ENCODE measurements around the gene COL9A1. TPM values are rescaled to one million over a fixed set of nuclear protein-coding genes. Genes with fewer than 3 reads are reported as not detected.

Gene COL9A1
- total RNA-seq, 2 donors from 2014 or later = 0.64 to 1.6 TPM

DNA sequence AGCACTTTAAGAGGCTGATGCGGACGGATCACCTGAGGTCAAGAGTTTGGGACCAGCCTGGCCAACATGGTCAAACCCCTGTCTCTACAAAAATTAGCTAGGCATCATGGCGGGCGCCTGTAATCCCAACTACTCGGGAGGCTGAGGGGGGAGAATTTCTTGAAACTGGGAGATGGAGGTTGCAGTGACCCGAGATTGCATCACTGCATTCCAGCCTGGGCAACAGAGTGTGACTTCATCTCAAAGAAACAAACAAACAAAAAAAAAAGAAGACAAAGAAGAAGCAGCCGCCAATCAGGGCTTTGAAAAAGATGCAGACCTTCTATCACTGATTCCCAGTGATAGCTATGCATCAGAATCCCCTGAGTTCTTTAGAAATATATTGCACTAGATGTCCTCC lies 56.8 kb downstream of the COL9A1 start:
- no peak for DNase-seq
- no peak for ATAC-seq
- intact Hi-C loops (cut with DNase I, micrococcal nuclease) = no loop called here

DNA sequence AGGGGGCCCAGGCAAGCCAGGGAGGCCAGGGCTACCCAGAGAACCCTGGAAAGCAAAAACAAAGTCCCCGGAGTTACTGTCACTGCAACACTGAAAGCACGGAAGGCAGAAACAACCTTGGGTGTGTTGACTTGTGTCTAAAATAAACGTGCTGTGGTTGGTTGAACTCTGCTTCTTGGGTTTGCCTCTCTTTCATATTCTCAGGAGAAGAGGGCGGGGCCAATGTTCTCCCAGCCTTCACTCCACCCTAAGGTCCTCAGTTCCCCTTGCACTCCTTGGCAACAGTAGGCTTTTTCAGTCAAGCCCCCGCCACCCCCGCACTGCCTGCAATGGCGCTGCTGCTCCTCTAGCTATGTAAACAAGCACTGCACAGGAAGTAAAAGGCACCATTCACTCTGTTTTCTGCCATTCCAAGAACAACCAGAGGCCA lies 60.9 kb downstream of the COL9A1 start:
- ATAC-seq (peak; percentile 95), DNase-seq (peak; percentile 69 to 73)
- intact Hi-C loops (cut with DNase I, micrococcal nuclease) = no loop called here

DNA sequence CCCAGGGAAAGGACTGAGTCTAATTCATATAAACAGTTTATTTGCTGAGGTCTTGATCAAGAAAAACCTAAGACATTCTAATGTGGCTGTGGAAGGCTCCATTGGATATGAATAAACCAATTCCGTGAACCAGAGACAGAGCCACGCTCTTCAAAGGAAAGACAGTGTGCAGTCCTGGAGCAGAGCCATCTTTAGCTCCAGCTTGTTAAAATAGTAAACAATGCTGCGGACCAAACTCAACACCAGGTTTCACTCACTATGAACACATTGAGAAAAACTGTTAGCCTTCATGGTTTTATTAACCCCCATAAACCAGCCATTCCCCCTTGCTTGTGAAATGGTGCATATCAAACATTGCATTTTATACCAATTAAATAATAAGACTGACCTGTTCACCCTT lies 61.9 kb downstream of the COL9A1 start:
- intact Hi-C loops (cut with DNase I, micrococcal nuclease) = no loop called here
- ATAC-seq = peak; percentile 77
- DNase-seq = peak; percentile 33 to 34

DNA sequence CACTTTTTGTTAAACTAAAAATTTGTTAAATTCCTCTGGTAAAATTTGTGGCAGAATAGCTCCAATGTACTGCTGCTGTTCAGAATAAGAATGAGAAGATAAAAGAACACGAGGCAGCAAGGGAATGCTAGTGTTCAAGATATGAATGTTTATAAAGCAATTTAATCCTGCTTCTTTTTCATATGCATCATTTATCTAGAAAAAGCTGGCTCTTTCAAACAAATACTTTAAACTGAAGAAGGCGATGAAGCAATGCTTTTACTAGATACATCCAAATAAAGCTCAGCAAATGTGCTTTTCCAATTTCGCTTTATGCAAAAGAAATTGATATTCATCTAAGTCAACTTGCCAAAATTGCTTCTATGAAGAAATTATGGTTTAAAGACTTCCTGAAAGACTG lies 66.5 kb downstream of the COL9A1 start:
- DNase-seq (no peak), ATAC-seq (no peak)
- intact Hi-C loops (cut with DNase I, micrococcal nuclease) = no loop called here

DNA sequence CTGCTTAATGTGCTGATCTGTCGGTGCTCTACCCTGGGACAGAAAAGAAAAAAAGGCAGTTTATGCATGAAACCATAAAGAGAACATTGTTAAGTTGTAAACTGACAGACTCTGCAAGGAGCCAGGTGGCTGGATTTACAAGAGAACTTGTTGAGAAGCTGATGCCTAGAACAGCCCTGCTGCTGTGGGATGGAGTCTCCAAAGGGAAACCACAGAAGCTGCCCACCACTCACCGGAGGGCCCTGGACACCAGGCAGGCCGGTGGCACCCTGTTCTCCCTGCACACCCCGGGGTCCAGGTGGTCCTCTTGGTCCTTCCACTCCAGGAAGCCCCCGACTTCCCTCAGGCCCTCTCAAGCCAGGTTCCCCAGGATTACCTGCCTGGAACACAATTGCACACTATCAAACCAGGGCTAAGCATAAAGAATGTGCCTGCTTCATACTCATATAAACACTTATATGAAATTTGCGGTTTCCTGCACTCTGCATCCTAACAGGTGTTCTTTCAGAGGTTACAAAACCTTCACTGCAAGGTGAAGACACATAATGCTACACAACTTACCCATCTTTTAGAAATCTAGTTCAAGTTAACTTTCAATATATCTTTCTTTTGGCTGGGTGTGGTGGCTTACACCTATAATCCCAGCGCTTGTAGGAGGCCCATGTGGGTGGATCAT lies 68.2 kb downstream of the COL9A1 start:
- intact Hi-C loops (cut with DNase I, micrococcal nuclease) = no loop called here
- peak in 1 of 2 donors; percentile 21 for DNase-seq

DNA sequence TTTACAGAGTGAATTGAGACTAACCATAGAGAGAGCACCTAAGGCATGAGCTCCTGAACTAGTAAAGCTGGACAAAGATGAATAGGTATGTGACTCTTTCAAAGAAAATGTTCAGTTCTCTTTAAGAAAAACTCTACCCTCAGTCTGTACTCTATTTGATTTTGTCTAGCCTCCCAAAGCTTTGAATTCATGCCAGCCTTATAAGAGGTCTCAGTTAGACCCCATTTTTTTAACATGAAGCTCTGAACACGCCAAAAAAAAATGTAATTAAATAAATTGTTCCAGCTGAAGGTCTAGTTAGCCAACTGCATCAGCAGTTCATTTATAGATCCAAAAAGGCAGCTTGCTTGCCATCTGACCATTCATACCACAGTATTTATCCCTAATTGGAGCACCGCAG lies 71.6 kb downstream of the COL9A1 start:
- intact Hi-C loops (cut with DNase I, micrococcal nuclease) = no loop called here
- no peak for DNase-seq
- no peak for ATAC-seq

More for the DNA sequence above, 68.2 kb downstream of the COL9A1 start:
- peak; percentile 94 for ATAC-seq

DNA sequence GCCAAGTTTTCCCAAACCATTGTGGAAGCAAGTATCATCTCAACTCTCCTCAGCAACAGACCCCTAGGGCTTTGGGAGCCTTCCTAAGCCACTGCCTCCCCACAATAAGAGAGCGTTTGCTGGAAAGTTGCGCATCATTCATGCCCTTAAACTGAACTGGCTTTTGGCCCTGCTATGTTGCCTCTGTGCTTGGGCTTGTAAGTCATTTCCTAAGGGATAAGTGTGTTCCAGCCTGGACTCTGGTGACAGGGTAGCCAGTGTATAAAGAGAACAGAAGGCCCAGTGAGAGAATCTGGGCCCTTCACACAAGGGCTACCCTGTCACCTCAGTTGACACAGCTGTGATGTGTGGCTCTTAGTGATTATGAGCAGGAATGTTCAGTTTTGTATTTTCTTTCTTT lies 77.8 kb downstream of the COL9A1 start:
- ATAC-seq (no peak), DNase-seq (no peak)

DNA sequence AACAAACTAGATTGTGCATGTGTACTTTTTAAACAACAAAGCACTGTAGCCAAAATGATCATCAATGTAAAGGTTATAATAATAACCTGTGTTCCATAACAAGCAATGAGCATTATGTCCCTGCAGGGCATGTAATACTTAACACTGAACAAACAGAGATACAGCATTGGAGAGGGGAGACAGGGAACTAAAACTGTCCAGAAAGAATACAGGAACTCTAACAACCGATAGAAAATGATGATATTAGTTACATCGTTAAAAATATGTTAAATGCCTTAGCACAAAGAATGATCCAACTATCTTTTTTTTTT lies 80.5 kb downstream of the COL9A1 start:
- intact Hi-C loops (cut with DNase I, micrococcal nuclease) = loop anchor here in 1 of 2 donors (5.0 kb wide), 1 partner anchor 150 kb away; no protein-coding TSS in a partner anchor

More for the DNA sequence above, 77.8 kb downstream of the COL9A1 start:
- intact Hi-C loops (cut with DNase I, micrococcal nuclease) = no loop called here

DNA sequence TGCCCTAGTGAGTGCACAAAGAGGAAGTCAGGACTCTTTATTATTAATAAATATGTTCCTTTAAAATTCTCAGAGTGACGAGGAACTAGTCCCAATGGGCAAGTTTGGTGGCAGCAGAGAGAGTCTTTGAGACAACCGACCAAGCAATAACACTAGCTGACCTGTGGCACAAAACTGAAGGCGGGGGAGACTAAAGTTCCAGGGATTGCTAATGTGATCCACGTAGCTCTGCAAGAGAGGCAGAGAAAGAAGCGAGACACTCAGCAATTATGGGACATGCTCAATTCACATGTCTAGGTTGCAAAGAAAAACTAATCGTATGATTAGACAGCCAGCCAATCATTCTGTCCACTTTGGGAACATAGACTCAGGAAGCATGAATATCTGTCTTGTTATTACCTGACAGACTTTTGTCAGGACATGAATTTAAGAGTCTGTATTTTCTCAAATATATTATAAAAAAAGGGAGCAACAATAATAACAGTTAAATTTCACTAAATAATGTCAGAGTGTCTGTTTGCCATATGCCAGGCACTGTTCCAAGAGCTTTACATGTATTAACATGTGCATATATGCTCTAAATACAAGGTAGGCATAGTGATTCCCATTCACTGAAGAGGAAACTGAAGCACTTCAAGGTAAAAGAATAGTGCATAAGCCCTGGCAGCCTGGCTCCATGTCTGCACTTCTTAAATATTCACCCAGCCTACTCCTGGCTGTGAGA lies 81.0 kb downstream of the COL9A1 start:
- DNase-seq (no peak), ATAC-seq (peak; percentile 64)
- intact Hi-C loops (cut with DNase I, micrococcal nuclease) = loop anchor here in 1 of 2 donors (5.0 kb wide), 1 partner anchor 150 kb away; no protein-coding TSS in a partner anchor

More for the DNA sequence above, 80.5 kb downstream of the COL9A1 start:
- DNase-seq = no peak
- peak; percentile 29 for ATAC-seq

DNA sequence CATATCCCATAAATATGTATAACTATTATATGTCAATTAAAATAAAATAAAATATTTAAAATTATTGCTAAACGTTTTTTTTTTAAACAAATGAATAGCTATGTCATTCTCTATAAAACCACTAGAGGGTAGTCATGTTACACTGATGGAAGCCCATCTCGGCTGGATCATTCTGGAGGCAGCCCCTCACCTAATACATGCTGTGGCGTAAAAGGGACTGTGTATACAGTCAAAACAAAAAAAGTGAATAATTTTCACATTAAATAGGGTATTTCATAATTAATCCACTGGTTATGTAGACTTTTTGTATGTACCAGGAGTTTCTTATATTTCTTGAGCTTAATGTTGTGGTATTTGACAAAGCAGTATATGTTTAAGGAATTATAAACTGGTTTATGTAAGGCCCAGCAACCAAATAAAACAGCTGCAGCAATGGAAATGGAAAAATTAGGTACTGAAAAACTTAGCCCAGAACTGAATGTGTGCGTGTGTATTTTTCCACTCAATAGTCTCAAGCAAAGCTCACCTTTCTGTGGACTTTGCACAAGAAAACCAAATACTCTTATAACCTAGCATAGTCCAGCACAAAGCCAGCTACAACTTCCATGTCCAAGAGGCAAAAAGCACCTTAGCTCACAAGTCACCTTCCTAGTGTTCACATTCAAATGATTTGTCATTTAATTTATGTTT lies 81.7 kb downstream of the COL9A1 start:
- intact Hi-C loops (cut with DNase I, micrococcal nuclease) = loop anchor here in 1 of 2 donors (5.0 kb wide), 1 partner anchor 151 kb away; no protein-coding TSS in a partner anchor
- DNase-seq = peak in 1 of 2 donors; percentile 16
- peak; percentile 72 for ATAC-seq

DNA sequence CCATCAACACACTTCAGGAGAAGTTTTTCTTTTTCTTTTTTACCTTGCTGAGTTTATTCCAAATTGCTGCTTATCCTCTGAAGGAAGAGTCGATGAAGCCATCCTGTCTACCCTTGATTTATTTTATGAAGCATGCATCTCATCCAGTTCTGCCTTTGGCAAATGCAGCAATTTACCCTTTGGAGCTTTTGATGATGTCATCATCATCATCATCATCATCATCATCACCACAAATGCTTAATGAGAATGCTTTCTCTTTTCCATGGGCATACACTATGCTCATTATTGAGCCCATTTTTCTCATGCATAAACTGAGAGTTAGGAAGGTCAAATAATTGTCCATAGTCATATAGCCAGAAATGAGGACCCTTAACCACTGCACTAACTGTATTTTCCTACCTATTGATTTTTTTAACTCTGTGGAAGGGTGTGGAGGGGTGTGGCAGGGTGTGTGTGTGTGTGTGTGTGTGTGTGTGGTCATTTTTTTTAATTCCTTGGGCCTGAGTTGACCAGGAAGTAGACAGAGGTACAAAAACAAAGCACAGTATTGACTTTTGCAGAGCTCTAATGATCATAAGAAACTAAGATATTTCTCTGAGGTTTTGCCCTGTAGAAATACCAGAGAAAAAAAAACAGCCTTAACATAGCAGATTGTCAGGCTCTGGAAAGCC lies 82.8 kb downstream of the COL9A1 start:
- intact Hi-C loops (cut with DNase I, micrococcal nuclease) = loop anchor here in 1 of 2 donors (5.0 kb wide), 1 partner anchor 152 kb away; no protein-coding TSS in a partner anchor
- ATAC-seq (peak; percentile 83), DNase-seq (no peak)

DNA sequence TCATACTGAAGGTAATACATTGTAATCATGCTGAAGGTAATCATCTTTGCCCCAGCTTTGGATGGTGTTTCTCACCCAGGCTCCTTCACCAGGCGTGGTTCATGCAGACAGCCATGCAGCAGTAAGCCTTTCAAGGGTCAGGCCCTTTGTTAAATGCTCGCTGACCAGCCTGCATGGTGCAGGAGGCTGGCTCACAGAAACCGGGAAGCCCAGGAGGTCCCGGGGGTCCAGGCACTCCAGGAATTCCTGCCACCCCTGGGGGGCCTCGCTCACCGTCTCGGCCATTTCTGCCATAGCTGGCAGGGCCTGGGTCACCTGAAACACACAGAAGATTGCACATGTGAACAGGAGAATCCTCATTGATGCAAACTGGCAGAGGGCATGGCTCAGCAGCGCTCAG lies 86.1 kb downstream of the COL9A1 start:
- no peak for ATAC-seq
- no peak for DNase-seq
- intact Hi-C loops (cut with DNase I, micrococcal nuclease) = no loop called here

DNA sequence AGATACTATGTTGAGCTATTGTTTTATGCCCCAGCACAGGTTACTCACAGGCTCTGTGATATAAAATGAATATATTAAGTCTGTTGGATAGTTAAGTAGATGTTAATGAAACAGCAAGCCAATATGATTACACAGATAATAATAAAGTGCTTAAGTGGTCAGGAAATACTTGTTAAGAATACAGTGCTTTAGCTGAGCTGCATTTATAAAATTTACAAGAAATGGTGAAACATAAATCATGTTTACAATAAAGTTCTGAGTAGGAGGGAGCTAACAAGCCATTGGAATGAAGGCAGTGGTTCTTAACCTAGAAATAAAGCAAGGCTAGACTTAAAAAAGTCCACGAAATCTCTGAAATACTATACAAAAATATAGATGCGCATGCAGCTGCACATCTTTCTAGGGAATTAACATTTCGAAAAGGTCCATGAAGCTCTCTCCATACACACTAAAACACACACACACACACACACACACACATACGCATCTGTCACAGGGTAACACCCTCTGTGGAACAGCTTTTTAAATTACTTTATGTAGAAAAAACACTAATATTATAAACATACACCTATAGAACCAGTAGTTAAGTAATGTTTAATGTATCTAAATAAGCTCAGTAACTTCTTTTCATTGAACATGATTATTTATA lies 87.3 kb downstream of the COL9A1 start:
- intact Hi-C loops (cut with DNase I, micrococcal nuclease) = no loop called here
- no peak for ATAC-seq
- DNase-seq = no peak

DNA sequence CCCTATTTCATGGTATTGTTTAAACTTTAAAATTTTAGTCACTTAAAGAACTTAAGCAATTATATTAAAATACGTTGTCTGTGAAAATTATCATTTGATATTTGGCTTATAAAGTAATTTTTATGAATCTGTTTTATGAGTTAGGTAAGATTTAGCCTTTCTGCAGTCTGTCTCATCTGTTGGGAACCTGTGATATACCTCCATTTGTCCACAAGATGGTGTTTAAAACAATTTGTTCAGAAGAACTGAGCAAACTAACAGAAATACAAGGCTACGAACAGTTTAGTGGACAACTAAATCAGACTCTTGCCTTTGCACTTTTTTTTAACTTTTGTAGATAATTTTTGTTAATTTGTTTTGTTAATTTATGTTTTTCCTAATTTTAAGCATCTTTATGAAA lies 92.4 kb downstream of the COL9A1 start:
- ATAC-seq (no peak), DNase-seq (no peak)
- intact Hi-C loops (cut with DNase I, micrococcal nuclease) = no loop called here

DNA sequence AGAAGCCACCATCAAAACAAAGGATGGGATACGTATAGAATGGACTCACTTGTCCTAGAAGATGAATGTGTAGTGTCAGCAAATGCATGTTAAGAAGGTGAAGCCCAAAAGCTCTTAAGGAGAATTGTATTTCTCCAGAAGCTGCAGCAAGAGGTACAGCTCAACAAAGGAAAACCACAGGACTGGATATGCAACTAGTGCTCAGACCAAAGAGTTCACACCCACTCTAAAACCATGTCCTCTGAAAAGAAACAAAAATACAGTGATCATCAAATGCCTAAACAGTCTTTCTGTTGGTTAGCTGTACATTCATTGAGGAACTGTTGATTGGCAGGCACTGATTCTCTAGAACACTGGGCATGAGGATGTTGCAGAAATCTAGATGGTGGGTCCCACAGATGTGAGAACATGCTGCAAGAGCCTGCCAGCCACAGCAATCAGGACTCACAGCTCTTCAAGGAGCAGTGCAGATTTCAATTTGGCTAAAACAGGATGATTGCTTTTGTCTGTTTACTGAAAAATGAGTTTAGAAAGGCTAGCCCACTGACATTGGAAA lies 94.6 kb downstream of the COL9A1 start:
- ATAC-seq (no peak), DNase-seq (no peak)
- intact Hi-C loops (cut with DNase I, micrococcal nuclease) = no loop called here

DNA sequence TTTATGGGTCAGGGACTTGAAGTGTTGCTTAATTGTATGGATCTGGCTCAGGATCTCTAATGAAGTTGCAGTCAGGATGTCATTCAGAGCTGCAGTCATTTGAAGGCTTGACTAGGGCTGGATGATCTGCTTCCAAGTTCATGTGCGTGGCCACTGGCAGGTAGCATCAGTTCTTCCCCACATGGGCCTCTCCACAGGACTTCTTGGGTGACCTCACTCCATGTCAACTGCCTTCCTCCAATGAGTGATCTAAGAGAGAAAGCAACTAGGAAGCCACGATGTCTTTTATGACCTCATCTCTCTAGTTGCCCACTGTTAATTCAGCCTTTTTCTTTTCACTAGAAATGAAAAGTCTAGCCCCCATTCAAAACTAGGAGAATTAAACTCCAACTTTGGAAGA lies 104.1 kb downstream of the COL9A1 start:
- intact Hi-C loops (cut with DNase I, micrococcal nuclease) = no loop called here
- DNase-seq (no peak), ATAC-seq (no peak)

DNA sequence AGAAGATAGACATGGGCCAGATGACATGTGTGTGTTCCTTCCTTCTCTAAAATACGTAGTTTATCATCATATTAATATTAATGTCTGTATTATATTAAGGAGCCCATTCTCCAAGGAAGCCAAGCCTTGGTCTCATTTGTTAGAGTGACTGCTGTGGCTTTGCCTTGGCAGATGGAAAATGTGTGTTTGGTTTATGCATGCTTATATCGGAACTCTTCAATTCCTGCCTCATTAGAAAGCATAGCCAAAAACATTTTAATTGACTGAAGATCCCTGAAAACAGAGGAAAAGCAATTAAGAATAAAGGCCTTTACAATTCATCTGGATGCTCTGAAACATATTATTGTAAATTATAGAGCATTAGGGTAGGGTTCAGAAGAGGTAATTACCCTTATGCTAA lies 106.4 kb downstream of the COL9A1 start:
- DNase-seq (no peak), ATAC-seq (no peak)
- intact Hi-C loops (cut with DNase I, micrococcal nuclease) = no loop called here

DNA sequence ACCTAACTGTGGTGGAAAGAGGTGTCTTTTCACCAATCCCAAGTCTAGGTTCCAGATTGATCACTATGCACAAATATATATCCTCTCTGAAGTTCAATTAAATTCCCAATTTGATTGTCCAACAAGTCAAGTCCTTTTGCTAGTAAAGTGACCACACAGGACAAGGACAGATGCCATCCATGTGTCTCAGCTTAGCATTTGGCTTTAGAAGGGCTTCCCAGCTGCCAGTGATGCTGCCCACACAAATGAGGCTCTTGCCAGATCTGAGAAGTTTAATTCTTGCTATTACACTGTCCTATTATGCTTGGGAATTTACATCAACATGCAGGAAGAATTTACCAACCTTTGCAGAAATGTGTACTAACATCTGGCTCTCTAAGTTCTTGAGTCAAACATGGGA lies 108.5 kb downstream of the COL9A1 start:
- intact Hi-C loops (cut with DNase I, micrococcal nuclease) = no loop called here
- no peak for ATAC-seq
- DNase-seq = no peak

Data from left colon (tissue), 2 donors.